ENCODE data around the gene PHLDB3.

GRCh38 chr19:43488179-43488578 lies 16.4 kb downstream of the PHLDB3 start:
- no peak for TF ChIP-seq CTCF (conservative IDR thresholded peaks at IDR 0.05; ENCODE audit: low read length)
- TF ChIP-seq EZH2phosphoT487 (IDR thresholded peaks at IDR 0.05; ENCODE audit: borderline replicate concordance), result no peak

Data from Loucy (cell line).